Measurements from ENCODE around the gene NCOR2.
A peak's percentile ranks its signal among the peaks of the same experiment; 100 is the strongest.

Gene NCOR2

GRCh38 chr12:124558313-124558712 lies 9.1 kb downstream of the NCOR2 start:
- no peak for DNase-seq

GRCh38 chr12:124557518-124558223 lies 9.7 kb downstream of the NCOR2 start:
- no peak for DNase-seq

- no peak for DNase-seq
Observed at GRCh38 chr12:124556896-124557501, 10.4 kb downstream of the NCOR2 start.

GRCh38 chr12:124556074-124556466 lies 11.3 kb downstream of the NCOR2 start:
- DNase-seq = no peak

GRCh38 chr12:124555168-124556073 lies 12.0 kb downstream of the NCOR2 start:
- no peak for DNase-seq

- no peak for DNase-seq
Observed at GRCh38 chr12:124554429-124555029, 12.9 kb downstream of the NCOR2 start.

GRCh38 chr12:124553862-124554428 lies 13.5 kb downstream of the NCOR2 start:
- DNase-seq = no peak

- DNase-seq = peak; percentile 82 to 87
Observed at GRCh38 chr12:124551268-124552144, 15.9 kb downstream of the NCOR2 start.

- no peak for DNase-seq
Observed at GRCh38 chr12:124550123-124551089, 17.0 kb downstream of the NCOR2 start.

- DNase-seq = no peak
Observed at GRCh38 chr12:124549629-124550028, 17.8 kb downstream of the NCOR2 start.

- no peak for DNase-seq
Observed at GRCh38 chr12:124548854-124549378, 18.5 kb downstream of the NCOR2 start.

GRCh38 chr12:124547626-124548025 lies 19.8 kb downstream of the NCOR2 start:
- DNase-seq = no peak

- DNase-seq = no peak
Observed at GRCh38 chr12:124545508-124546418, 21.6 kb downstream of the NCOR2 start.

GRCh38 chr12:124544983-124545382 lies 22.4 kb downstream of the NCOR2 start:
- no peak for DNase-seq

GRCh38 chr12:124544311-124544970 lies 23.0 kb downstream of the NCOR2 start:
- DNase-seq = no peak

- DNase-seq = peak in 1 of 2 experiments; percentile 15
Observed at GRCh38 chr12:124543590-124544310, 23.7 kb downstream of the NCOR2 start.

- peak in 1 of 2 experiments; percentile 7 for DNase-seq
Observed at GRCh38 chr12:124543052-124543589, 24.3 kb downstream of the NCOR2 start.

Measured in NCI-H526 (cell line).